ENCODE results near the gene GLOD5. TPM values are rescaled to one million over a fixed set of nuclear protein-coding genes. Genes with fewer than 3 reads are reported as not detected.

Gene GLOD5
- polyA plus RNA-seq, 1 donor = 3.9 TPM

GRCh38 chrX:48784726-48785125 lies 23.2 kb downstream of the GLOD5 start:
- H3K4me3 ChIP-seq (ENCODE audit: low read length) = no peak overlapping the region
- H3K9me3 ChIP-seq (ENCODE audit: control insufficient read depth, low read depth, low read length) = no peaks in the 10 kb centered on the region
- H3K27ac ChIP-seq (ENCODE audit: low read length) = no peak overlapping the region
- H3K36me3 ChIP-seq (ENCODE audit: control insufficient read depth, insufficient read depth, low read length) = no peaks in the 10 kb centered on the region
- DNase-seq = no peak
- WGBS (ENCODE audit: insufficient coverage, low lambda C conversion rate) = no CpG with 5 or more reads among the region's 3 CpGs
- H3K27me3 ChIP-seq (ENCODE audit: control insufficient read depth, insufficient read depth, low read length) = no peaks in the 10 kb centered on the region
- H3K4me1 ChIP-seq (ENCODE audit: control insufficient read depth, insufficient read depth, low read length) = no peaks in the 10 kb centered on the region

- DNase-seq = no peak
- Histone ChIP-seq H3K4me3 (ENCODE audit: low read length) (no peak overlapping the region), H3K27me3 (ENCODE audit: control insufficient read depth, insufficient read depth, low read length) (no peaks in the 10 kb centered on the region), H3K9me3 (ENCODE audit: control insufficient read depth, low read depth, low read length) (no peaks in the 10 kb centered on the region), H3K36me3 (ENCODE audit: control insufficient read depth, insufficient read depth, low read length) (no peaks in the 10 kb centered on the region), H3K27ac (ENCODE audit: low read length) (no peak overlapping the region), H3K4me1 (ENCODE audit: control insufficient read depth, insufficient read depth, low read length) (no peaks in the 10 kb centered on the region)
- WGBS (ENCODE audit: insufficient coverage, low lambda C conversion rate) = no CpG with 5 or more reads among the region's 1 CpG
Observed at GRCh38 chrX:48785186-48785539, 23.6 kb downstream of the GLOD5 start.

GRCh38 chrX:48785540-48786214 lies 24.1 kb downstream of the GLOD5 start:
- H3K9me3 ChIP-seq (ENCODE audit: control insufficient read depth, low read depth, low read length) = no peaks in the 10 kb centered on the region
- H3K4me1 ChIP-seq (ENCODE audit: control insufficient read depth, insufficient read depth, low read length) = no peaks in the 10 kb centered on the region
- no peak for DNase-seq
- H3K27me3 ChIP-seq (ENCODE audit: control insufficient read depth, insufficient read depth, low read length) = no peaks in the 10 kb centered on the region
- WGBS (ENCODE audit: insufficient coverage, low lambda C conversion rate) = 84% methylated on average over 2 of the region's 16 CpGs
- H3K36me3 ChIP-seq (ENCODE audit: control insufficient read depth, insufficient read depth, low read length) = no peaks in the 10 kb centered on the region
- H3K27ac ChIP-seq (ENCODE audit: low read length) = no peak overlapping the region
- H3K4me3 ChIP-seq (ENCODE audit: low read length) = no peak overlapping the region

GRCh38 chrX:48786341-48786800 lies 24.8 kb downstream of the GLOD5 start, which contains the start of gene GATA1:
Gene GATA1, plus strand, starts transcription at chrX:48786590. Its CDS starts 4,520 bp downstream, at chrX:48791110.
- no CpG with 5 or more reads among the region's 7 CpGs for WGBS (ENCODE audit: insufficient coverage, low lambda C conversion rate)
- Histone ChIP-seq H3K36me3 (ENCODE audit: control insufficient read depth, insufficient read depth, low read length) (no peaks in the 10 kb centered on the region), H3K27ac (ENCODE audit: low read length) (no peak within 1 kb of the TSS), H3K4me1 (ENCODE audit: control insufficient read depth, insufficient read depth, low read length) (no peaks in the 10 kb centered on the region), H3K27me3 (ENCODE audit: control insufficient read depth, insufficient read depth, low read length) (no peaks in the 10 kb centered on the region), H3K9me3 (ENCODE audit: control insufficient read depth, low read depth, low read length) (no peaks in the 10 kb centered on the region), H3K4me3 (ENCODE audit: low read length) (no peak within 1 kb of the TSS)
- DNase-seq = no peak

DNA sequence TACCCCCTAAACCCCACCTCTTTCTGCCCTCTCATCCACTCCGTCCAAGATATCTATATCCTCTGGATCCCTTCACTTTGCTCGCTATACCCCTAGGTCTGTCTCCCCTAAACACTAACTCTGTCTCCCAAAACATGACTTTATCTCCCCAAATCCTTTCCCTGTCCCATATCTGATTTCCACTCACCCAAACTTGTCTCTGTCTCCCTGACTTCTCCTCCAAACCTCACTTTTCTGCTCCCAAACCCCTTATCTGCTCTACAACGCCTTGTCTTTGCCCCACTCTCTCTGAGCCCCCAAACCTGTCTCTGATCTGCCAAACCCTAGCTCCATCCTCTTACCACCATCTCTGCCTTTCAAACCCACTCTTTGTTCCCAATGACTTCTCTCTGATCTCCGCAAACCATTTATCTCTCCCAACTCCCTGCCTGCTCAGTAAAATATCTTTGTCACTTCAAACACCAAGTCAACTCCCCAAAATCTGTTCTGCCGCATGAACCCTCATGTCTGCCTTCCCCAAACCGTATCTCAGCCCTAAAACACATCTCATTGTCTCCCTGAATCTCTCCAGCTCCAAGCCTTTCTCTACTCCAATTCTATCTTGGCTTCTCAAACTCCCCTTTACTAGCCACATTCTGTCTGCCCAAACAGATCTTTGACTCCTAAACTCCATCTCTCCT lies 25.4 kb downstream of the GLOD5 start:
- WGBS (ENCODE audit: insufficient coverage, low lambda C conversion rate) = 75% methylated on average over 1 of the region's 6 CpGs
- H3K4me1 ChIP-seq (ENCODE audit: control insufficient read depth, insufficient read depth, low read length) = no peaks in the 10 kb centered on the region
- no peak overlapping the region for H3K4me3 ChIP-seq (ENCODE audit: low read length)
- no peaks in the 10 kb centered on the region for H3K27me3 ChIP-seq (ENCODE audit: control insufficient read depth, insufficient read depth, low read length)
- no peak for DNase-seq
- no peak overlapping the region for H3K27ac ChIP-seq (ENCODE audit: low read length)
- no peaks in the 10 kb centered on the region for H3K9me3 ChIP-seq (ENCODE audit: control insufficient read depth, low read depth, low read length)
- no peaks in the 10 kb centered on the region for H3K36me3 ChIP-seq (ENCODE audit: control insufficient read depth, insufficient read depth, low read length)

- Histone ChIP-seq H3K36me3 (ENCODE audit: control insufficient read depth, insufficient read depth, low read length) (no peaks in the 10 kb centered on the region), H3K4me1 (ENCODE audit: control insufficient read depth, insufficient read depth, low read length) (no peaks in the 10 kb centered on the region), H3K4me3 (ENCODE audit: low read length) (no peak overlapping the region), H3K9me3 (ENCODE audit: control insufficient read depth, low read depth, low read length) (no peaks in the 10 kb centered on the region), H3K27me3 (ENCODE audit: control insufficient read depth, insufficient read depth, low read length) (no peaks in the 10 kb centered on the region), H3K27ac (ENCODE audit: low read length) (no peak overlapping the region)
- 85% methylated on average over 3 of the region's 17 CpGs for WGBS (ENCODE audit: insufficient coverage, low lambda C conversion rate)
- no peak for DNase-seq
Observed at GRCh38 chrX:48787505-48788443, 26.2 kb downstream of the GLOD5 start.

- peaks cover 3% of the 10 kb centered on the region for H3K4me1 ChIP-seq (ENCODE audit: control insufficient read depth, insufficient read depth, low read length)
- H3K27me3 ChIP-seq (ENCODE audit: control insufficient read depth, insufficient read depth, low read length) = no peaks in the 10 kb centered on the region
Observed at GRCh38 chrX:48789366-48790220, 28.0 kb downstream of the GLOD5 start.

GRCh38 chrX:48790477-48790876 lies 28.9 kb downstream of the GLOD5 start:
- no peak for DNase-seq
- WGBS (ENCODE audit: insufficient coverage, low lambda C conversion rate) = 82% methylated on average over 3 of the region's 5 CpGs
- H3K27me3 ChIP-seq (ENCODE audit: control insufficient read depth, insufficient read depth, low read length) = no peaks in the 10 kb centered on the region
- H3K4me3 ChIP-seq (ENCODE audit: low read length) = no peak overlapping the region
- no peaks in the 10 kb centered on the region for H3K9me3 ChIP-seq (ENCODE audit: control insufficient read depth, low read depth, low read length)
- no peak overlapping the region for H3K27ac ChIP-seq (ENCODE audit: low read length)
- H3K36me3 ChIP-seq (ENCODE audit: control insufficient read depth, insufficient read depth, low read length) = no peaks in the 10 kb centered on the region
- peaks cover 11% of the 10 kb centered on the region for H3K4me1 ChIP-seq (ENCODE audit: control insufficient read depth, insufficient read depth, low read length)

More at GRCh38 chrX:48789366-48790220, 28.0 kb downstream of the GLOD5 start:
- H3K4me3 ChIP-seq (ENCODE audit: low read length) = no peak overlapping the region
- no CpG with 5 or more reads among the region's 7 CpGs for WGBS (ENCODE audit: insufficient coverage, low lambda C conversion rate)
- H3K9me3 ChIP-seq (ENCODE audit: control insufficient read depth, low read depth, low read length) = no peaks in the 10 kb centered on the region
- DNase-seq = no peak
- no peaks in the 10 kb centered on the region for H3K36me3 ChIP-seq (ENCODE audit: control insufficient read depth, insufficient read depth, low read length)
- no peak overlapping the region for H3K27ac ChIP-seq (ENCODE audit: low read length)

DNA sequence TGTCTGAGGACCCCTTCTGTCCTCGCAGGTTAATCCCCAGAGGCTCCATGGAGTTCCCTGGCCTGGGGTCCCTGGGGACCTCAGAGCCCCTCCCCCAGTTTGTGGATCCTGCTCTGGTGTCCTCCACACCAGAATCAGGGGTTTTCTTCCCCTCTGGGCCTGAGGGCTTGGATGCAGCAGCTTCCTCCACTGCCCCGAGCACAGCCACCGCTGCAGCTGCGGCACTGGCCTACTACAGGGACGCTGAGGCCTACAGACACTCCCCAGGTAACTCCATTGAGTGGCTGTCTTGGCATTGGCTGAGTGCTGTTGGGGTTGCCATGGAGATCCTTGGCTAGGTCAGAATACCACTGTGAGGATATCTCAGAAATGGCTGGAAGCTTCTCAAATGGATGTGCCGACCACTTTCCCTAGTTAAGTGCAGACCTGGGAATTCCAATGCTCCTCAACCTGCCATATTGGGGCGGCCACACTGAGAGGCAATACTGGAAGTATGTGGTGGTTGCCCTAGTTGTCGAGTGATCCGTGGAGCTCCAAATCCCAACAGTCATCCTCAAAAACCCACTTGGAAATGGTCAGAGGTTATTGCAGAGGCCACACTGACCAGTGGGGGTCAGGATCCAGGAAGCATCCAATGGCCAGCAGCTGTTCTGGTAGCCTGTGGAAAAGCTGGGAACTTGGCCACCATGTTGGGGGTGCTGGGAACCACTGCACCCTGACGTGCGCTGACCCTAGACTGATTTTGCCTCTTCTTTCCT lies 29.7 kb downstream of the GLOD5 start:
- Histone ChIP-seq H3K9me3 (ENCODE audit: control insufficient read depth, low read depth, low read length) (no peaks in the 10 kb centered on the region), H3K27ac (ENCODE audit: low read length) (no peak overlapping the region), H3K27me3 (ENCODE audit: control insufficient read depth, insufficient read depth, low read length) (no peaks in the 10 kb centered on the region), H3K4me3 (ENCODE audit: low read length) (no peak overlapping the region), H3K36me3 (ENCODE audit: control insufficient read depth, insufficient read depth, low read length) (no peaks in the 10 kb centered on the region), H3K4me1 (ENCODE audit: control insufficient read depth, insufficient read depth, low read length) (peaks cover 17% of the 10 kb centered on the region)
- WGBS (ENCODE audit: insufficient coverage, low lambda C conversion rate) = no CpG with 5 or more reads among the region's 11 CpGs
- no peak for DNase-seq

All from large intestine (tissue), 3 donors.